Measurements from ENCODE around the gene TIMM50.
A peak's percentile ranks its signal among the peaks of the same experiment; 100 is the strongest.

Gene TIMM50

GRCh38 chr19:39502640-39503417 is 22.2 kb downstream of the TIMM50 start:
- peak; percentile 79 to 83 for DNase-seq

GRCh38 chr19:39506598-39506943 is 25.9 kb downstream of the TIMM50 start:
- no peak for DNase-seq

- peak; percentile 64 to 77 for DNase-seq
Measured at GRCh38 chr19:39506944-39507714, 26.5 kb downstream of the TIMM50 start.

- no peak for DNase-seq
Measured at GRCh38 chr19:39507715-39508364, 27.2 kb downstream of the TIMM50 start.

- DNase-seq = no peak
Measured at GRCh38 chr19:39508629-39509028, 28.0 kb downstream of the TIMM50 start.

- DNase-seq = no peak
Measured at GRCh38 chr19:39509233-39509632, 28.6 kb downstream of the TIMM50 start.

GRCh38 chr19:39512988-39513387 is 32.4 kb downstream of the TIMM50 start:
- DNase-seq = no peak

GRCh38 chr19:39514840-39515550 is 34.4 kb downstream of the TIMM50 start, which contains the start of gene SELENOV:
Gene SELENOV, plus strand, starts transcription at chr19:39515139. Its CDS starts 74 bp downstream, at chr19:39515213.
- peak in 1 of 2 donors; percentile 26 for DNase-seq

GRCh38 chr19:39515551-39516191 is 35.0 kb downstream of the TIMM50 start:
- DNase-seq = peak; percentile 28 to 31

GRCh38 chr19:39516270-39516669 is 35.6 kb downstream of the TIMM50 start:
- DNase-seq = no peak

- no peak for DNase-seq
Measured at GRCh38 chr19:39517432-39517831, 36.8 kb downstream of the TIMM50 start.

GRCh38 chr19:39518458-39518857 is 37.8 kb downstream of the TIMM50 start:
- no peak for DNase-seq

- no peak for DNase-seq
Measured at GRCh38 chr19:39518975-39519374, 38.3 kb downstream of the TIMM50 start.

GRCh38 chr19:39520541-39521484 is 40.2 kb downstream of the TIMM50 start:
- no peak for DNase-seq

GRCh38 chr19:39524495-39524894 is 43.9 kb downstream of the TIMM50 start:
- no peak for DNase-seq

- no peak for DNase-seq
Measured at GRCh38 chr19:39525205-39525604, 44.6 kb downstream of the TIMM50 start.

- DNase-seq = no peak
Measured at GRCh38 chr19:39531834-39532232, 51.2 kb downstream of the TIMM50 start.

GRCh38 chr19:39532233-39533002 is 51.8 kb downstream of the TIMM50 start, which contains the start of gene EID2B:
Gene EID2B, minus strand, starts transcription at chr19:39532852. Its CDS starts 50 bp downstream, at chr19:39532802.
- peak; percentile 94 to 95 for DNase-seq

GRCh38 chr19:39533003-39533512 is 52.4 kb downstream of the TIMM50 start:
- DNase-seq = no peak

- DNase-seq = no peak
Measured at GRCh38 chr19:39533791-39534190, 53.2 kb downstream of the TIMM50 start.

Data from stimulated activated CD4-positive, alpha-beta T cell treated with anti-CD3 and anti-CD28 coated beads, Interleukin-2, amount 100 ng/mL, for 24 hours (primary cell).